Stomach (tissue), 9 donors: ENCODE measurements around the gene ABCF3. TPM values are rescaled to one million over a fixed set of nuclear protein-coding genes. Genes with fewer than 3 reads are reported as not detected.

Experiments used
- DNase-seq, 2 donors: peaks; one replicate each; pipeline versions ENCODE4 v3.0.0 to v3.0.0-alpha.2; 2013 to 2019
- H3K27ac ChIP-seq, 5 donors: fragments of 200-600 bp in 4 of 5; sonication (generic) in 4 of 5; one replicate each; pipeline ENCODE4 v1.5.1; 2013 to 2019; ENCODE audit warnings: mild to moderate bottlenecking in 1 of 5, moderate library complexity in 1 of 5
- H3K27me3 ChIP-seq, 3 donors: fragments of 200-600 bp; sonication (generic); one replicate each; pipeline ENCODE4 v1.5.1; 2017 to 2019; ENCODE audit warnings: mixed run types in 1 of 3
- H3K36me3 ChIP-seq, 4 donors: fragments of 200-600 bp; sonication (generic); 1 replicate in 3 of 4; 2 replicates in 1 of 4; pipeline ENCODE4 v1.5.1; 2016 to 2019
- H3K4me1 ChIP-seq, 4 donors: fragments of 200-600 bp; sonication (generic); one replicate each; pipeline ENCODE4 v1.5.1; 2016 to 2019
- H3K4me3 ChIP-seq, 4 donors: fragments of 200-600 bp; sonication (generic) in 3 of 4; one replicate each; pipeline ENCODE4 v1.5.1; 2016 to 2019; ENCODE audit warnings: mild to moderate bottlenecking in 1 of 4
- H3K9me3 ChIP-seq, 4 donors: fragments of 200-600 bp; sonication (generic); one replicate each; pipeline ENCODE4 v1.5.1; 2016 to 2019
- EP300 ChIP-seq: sonication (generic); formaldehyde crosslinking; IDR thresholded peaks from one replicate; pipeline ENCODE4 v1.6.1; 2017; ENCODE audit warnings: antibody characterized with exemption
- POLR2A ChIP-seq, 4 donors: fragments of 450-650 bp; IDR thresholded peaks; one replicate each; pipeline ENCODE4 v1.6.1; 2016; ENCODE audit warnings: antibody characterized with exemption in 4 of 4, control low read depth in 2 of 4, mild to moderate bottlenecking in 1 of 4, moderate library complexity in 1 of 4
- POLR2AphosphoS5 ChIP-seq, 3 donors: sonication (generic); formaldehyde crosslinking; IDR thresholded peaks; one replicate each; pipeline ENCODE4 v1.6.1; 2016; ENCODE audit warnings: antibody characterized with exemption in 3 of 3
- WGBS, 5 donors: extraction: QIAGEN DNeasy Blood & Tissue Kit in 3 of 5; methylation state at CpG; one replicate each; pipeline versions ENCODE4 v1.1.5 to v1.1.7; 2013 to 2018; 5-methylcytosine and 5-hydroxymethylcytosine counted together
- intact Hi-C: fragments of 100-400 bp; cut with DNase I; formaldehyde crosslinking; loops from one replicate; pipeline ENCODE4 v1.15.1; 2023; ENCODE audit warnings: low total_unique reads
- polyA plus RNA-seq, 3 donors: library from polyadenylated mRNA; stranded (reverse); fragments of 200-250 nt; gene quantifications; one replicate each; pipeline ENCODE4 v1.2.3, GENCODE V29; 2013
- total RNA-seq, 5 donors: library from RNA; depleted of rRNA; stranded (reverse); fragments of >200 nt; gene quantifications; one replicate each; pipeline versions ENCODE4 v1.1.0 to v1.2.3, GENCODE V29; 2014 to 2016
- TF ChIP-seq, protein P1 (sequence below), 7 experiments: fragments of 450-650 bp in 4 of 7; fragments of 200-600 bp in 3 of 7; sonication (generic) in 3 of 7; IDR thresholded peaks; one replicate each; pipeline ENCODE4 v1.5.1; 2016 to 2019; ENCODE audit warnings: antibody characterized with exemption in 7 of 7, control low read depth in 2 of 7, mild to moderate bottlenecking in 1 of 7
- donor health status: healthy with polysubstance abuse.
- donor health status: Bipolar disorder and iron deficiency.
- donor health status: healthy.

Gene ABCF3
- total and polyA plus RNA-seq, 8 donors = 21.6 to 194 (median 47.5) TPM

DNA sequence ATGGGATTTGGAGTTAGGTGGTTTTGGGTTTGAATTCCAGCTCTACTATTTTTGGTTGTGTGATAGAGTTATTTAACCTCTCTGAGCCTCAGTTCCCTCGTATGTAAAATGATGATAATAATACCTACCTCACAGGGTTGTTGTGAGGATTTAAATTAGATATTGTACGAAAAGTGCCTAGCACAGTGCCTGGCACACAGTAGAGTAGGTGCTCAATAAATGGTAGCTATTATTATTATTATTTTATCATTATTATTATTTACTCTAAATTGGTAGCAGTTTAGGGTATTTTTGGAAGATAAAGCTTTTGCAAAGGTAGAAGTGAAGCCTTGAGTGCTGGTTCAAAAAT is 12.7 kb upstream of the ABCF3 start:
- no peak for DNase-seq
- H3K27me3 ChIP-seq = no peaks in the 10 kb centered on the region
- TF ChIP-seq, protein P1, sequence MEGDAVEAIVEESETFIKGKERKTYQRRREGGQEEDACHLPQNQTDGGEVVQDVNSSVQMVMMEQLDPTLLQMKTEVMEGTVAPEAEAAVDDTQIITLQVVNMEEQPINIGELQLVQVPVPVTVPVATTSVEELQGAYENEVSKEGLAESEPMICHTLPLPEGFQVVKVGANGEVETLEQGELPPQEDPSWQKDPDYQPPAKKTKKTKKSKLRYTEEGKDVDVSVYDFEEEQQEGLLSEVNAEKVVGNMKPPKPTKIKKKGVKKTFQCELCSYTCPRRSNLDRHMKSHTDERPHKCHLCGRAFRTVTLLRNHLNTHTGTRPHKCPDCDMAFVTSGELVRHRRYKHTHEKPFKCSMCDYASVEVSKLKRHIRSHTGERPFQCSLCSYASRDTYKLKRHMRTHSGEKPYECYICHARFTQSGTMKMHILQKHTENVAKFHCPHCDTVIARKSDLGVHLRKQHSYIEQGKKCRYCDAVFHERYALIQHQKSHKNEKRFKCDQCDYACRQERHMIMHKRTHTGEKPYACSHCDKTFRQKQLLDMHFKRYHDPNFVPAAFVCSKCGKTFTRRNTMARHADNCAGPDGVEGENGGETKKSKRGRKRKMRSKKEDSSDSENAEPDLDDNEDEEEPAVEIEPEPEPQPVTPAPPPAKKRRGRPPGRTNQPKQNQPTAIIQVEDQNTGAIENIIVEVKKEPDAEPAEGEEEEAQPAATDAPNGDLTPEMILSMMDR (IDR thresholded peaks at IDR 0.05) = no peak
- no peak for TF ChIP-seq POLR2AphosphoS5 (IDR thresholded peaks at IDR 0.05)
- TF ChIP-seq EP300 = no peak
- no peak for TF ChIP-seq POLR2A (IDR thresholded peaks at IDR 0.05)
- WGBS, 5 donors = 87 to 97% (median 92%) methylated on average over 2 of the region's 2 CpGs
- H3K9me3 ChIP-seq = no peaks in the 10 kb centered on the region
- peaks cover 43 to 59% (median 59%) of the 10 kb centered on the region in 4 donors for H3K36me3 ChIP-seq
- intact Hi-C loops = no loop called here
- H3K4me1 ChIP-seq = peaks cover 29 to 42% (median 39%) of the 10 kb centered on the region in 4 donors
- H3K27ac ChIP-seq = peak overlapping the region in 3 of 5 donors; percentile 54 to 92 (median 76)
- H3K4me3 ChIP-seq = no peak overlapping the region

DNA sequence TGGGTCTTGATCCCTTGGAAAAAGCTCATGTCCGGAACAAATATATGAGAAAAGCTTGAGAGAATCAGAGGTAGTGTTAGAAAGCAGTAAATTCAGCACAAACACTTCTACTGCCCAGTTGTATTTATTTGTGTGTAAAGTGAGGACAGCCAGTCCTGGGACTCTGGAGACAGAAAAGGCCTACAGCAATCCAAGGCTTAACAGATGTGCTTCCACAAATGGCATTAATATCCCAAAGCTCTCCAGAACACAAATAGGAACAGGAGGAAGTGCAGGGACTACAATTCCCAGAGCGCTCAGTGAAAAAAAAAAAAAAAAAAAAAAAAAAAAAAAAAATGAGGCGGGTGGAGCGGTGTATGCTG is 11.7 kb upstream of the ABCF3 start:
- Histone ChIP-seq H3K27me3 (no peaks in the 10 kb centered on the region), H3K4me1 (peaks cover 29 to 51% (median 47%) of the 10 kb centered on the region in 4 donors), H3K4me3 (peak overlapping the region in 1 of 4 donors; percentile 94), H3K36me3 (peaks cover 45 to 59% (median 59%) of the 10 kb centered on the region in 4 donors), H3K27ac (peak overlapping the region in 4 of 5 donors; percentile 35 to 92 (median 65)), H3K9me3 (no peaks in the 10 kb centered on the region)
- intact Hi-C loops = no loop called here
- no peak for DNase-seq
- TF ChIP-seq EP300 (no peak), POLR2AphosphoS5 (IDR thresholded peaks at IDR 0.05) (no peak), POLR2A (IDR thresholded peaks at IDR 0.05) (no peak)
- TF ChIP-seq, protein P1 (IDR thresholded peaks at IDR 0.05) = no peak
- 14 to 19% (median 19%) methylated on average over 4 of the region's 4 CpGs for WGBS, 5 donors

DNA sequence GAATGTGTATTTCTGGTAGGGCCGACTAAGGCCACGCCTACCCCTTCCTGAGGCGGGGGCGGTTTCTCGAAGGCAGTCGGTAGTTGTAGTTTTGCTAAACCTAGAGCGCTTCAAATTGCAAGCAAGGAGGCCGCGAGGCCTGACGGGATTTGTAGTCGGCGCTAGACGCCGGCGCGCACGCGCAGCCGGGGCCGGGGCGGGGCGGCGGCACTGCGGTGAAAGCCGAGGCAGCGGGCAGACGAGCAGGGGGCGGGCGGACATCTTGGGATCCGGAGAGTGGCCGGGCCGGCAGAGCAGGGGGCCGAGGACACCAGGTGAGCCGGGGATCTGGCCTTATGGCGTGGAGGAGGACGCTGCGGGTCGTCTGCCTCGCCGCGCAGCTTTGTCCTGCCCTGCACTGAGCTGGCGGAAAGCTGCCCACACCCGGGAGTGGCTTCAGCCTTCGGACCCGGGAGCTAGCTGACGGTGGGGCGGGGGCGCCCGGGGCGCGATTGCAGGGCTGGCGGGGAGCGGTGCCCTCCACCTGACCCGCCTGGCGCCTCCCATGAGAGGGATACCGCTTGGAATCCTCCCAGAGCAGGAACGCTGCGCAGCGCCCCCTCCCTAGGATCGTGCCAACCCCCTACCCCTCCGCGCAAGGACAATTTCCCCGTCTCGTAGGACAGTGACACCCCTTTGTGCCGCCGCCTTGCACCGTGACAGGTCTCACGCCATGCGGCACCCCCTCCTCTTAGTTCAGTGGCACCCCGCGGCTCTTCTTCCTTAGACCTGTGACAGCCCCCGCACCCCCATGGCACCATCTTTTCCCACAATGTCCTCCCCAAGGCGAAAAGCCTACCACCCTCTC is 11.1 kb upstream of the ABCF3 start, which contains the start of gene AP2M1:
TSS of gene AP2M1 (plus strand) at position 210 of the 847 bp plus-strand sequence. CDS start 2,139 bp downstream, outside the sequence.
- peak within 1 kb of the TSS; percentile 87 to 100 (median 96) for H3K4me3 ChIP-seq
- DNase-seq = peak; percentile 99 to 100
- peak within 1 kb of the TSS; percentile 89 to 94 (median 92) for H3K27ac ChIP-seq
- H3K27me3 ChIP-seq = no peaks in the 10 kb centered on the region
- intact Hi-C loops = no loop called here
- 0 to 1% (median 0%) methylated on average over 23 to 73 of the region's 73 CpGs for whole genome bisulfite sequencing, 5 donors
- peaks cover 46 to 59% (median 59%) of the 10 kb centered on the region in 4 donors for H3K36me3 ChIP-seq
- H3K9me3 ChIP-seq = no peaks in the 10 kb centered on the region
- TF ChIP-seq EP300 = no peak
- TF ChIP-seq POLR2AphosphoS5 (IDR thresholded peaks at IDR 0.05) = peak; percentile 71 to 92 (median 79)
- peak in 1 of 4 donors; percentile 58 for TF ChIP-seq POLR2A (IDR thresholded peaks at IDR 0.05)
- peaks cover 29 to 54% (median 49%) of the 10 kb centered on the region in 4 donors for H3K4me1 ChIP-seq

DNA sequence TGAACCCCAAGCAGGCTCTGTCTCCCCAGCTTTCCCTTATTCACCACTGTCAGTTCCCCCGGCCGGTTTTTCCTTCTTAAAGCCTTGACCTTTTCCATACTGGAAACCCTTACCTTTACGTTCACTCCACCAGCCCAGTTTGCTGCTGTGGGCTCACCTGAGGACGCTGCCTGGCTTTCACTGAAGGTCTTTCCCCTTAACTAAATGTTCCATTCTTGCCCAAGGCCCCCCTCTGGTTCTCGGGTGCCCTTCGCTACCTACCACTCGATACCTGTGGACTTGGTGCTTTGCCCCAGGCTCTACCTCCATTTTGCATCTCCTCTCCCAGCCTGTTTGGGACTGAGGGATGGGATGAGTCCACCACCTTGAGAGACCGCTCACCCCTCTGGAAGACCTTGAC is 10.5 kb upstream of the ABCF3 start:
- H3K4me3 ChIP-seq = peak overlapping the region; percentile 87 to 100 (median 96)
- no peak for TF ChIP-seq POLR2AphosphoS5 (IDR thresholded peaks at IDR 0.05)
- TF ChIP-seq, protein P1 (IDR thresholded peaks at IDR 0.05) = no peak
- no peak for TF ChIP-seq EP300
- TF ChIP-seq POLR2A (IDR thresholded peaks at IDR 0.05) = no peak
- no peaks in the 10 kb centered on the region for H3K9me3 ChIP-seq
- peak in 1 of 2 donors; percentile 29 for DNase-seq
- no peaks in the 10 kb centered on the region for H3K27me3 ChIP-seq
- peaks cover 29 to 61% (median 49%) of the 10 kb centered on the region in 4 donors for H3K4me1 ChIP-seq
- peaks cover 46 to 59% (median 59%) of the 10 kb centered on the region in 4 donors for H3K36me3 ChIP-seq
- WGBS, 5 donors = 16 to 19% (median 17%) methylated on average over 8 of the region's 8 CpGs
- H3K27ac ChIP-seq = peak overlapping the region; percentile 89 to 94 (median 92)
- intact Hi-C loops = no loop called here
